Measurements from ENCODE around the gene ASCL5.

The ASCL5 gene

GRCh38 chr1:201146626-201147390, 19.8 kb upstream of the ASCL5 start:
- no peaks in the 10 kb centered on the region for H3K36me3 ChIP-seq (ENCODE audit: control insufficient read depth, insufficient read depth, low read length)
- H3K4me2 ChIP-seq (ENCODE audit: low read length): no peak overlapping the region
- TF ChIP-seq CTCF (IDR thresholded peaks at IDR 0.05): no peak
- no peaks in the 10 kb centered on the region for H3K9me3 ChIP-seq (ENCODE audit: control insufficient read depth, low read length)
- H3K79me2 ChIP-seq: no peaks in the 10 kb centered on the region
- H3K27me3 ChIP-seq (ENCODE audit: control insufficient read depth, insufficient read depth, low read length): no peaks in the 10 kb centered on the region
- H3K9ac ChIP-seq: no peak overlapping the region
- H2AFZ ChIP-seq: no peak overlapping the region
- H3K27ac ChIP-seq: no peak overlapping the region
- H3K4me3 ChIP-seq (ENCODE audit: low read depth, low read length): no peak overlapping the region
- H3K4me1 ChIP-seq: no peaks in the 10 kb centered on the region

- H3K4me1 ChIP-seq: no peaks in the 10 kb centered on the region
- H3K79me2 ChIP-seq: no peaks in the 10 kb centered on the region
- no peaks in the 10 kb centered on the region for H3K36me3 ChIP-seq (ENCODE audit: control insufficient read depth, insufficient read depth, low read length)
- no peak overlapping the region for H2AFZ ChIP-seq
- TF ChIP-seq CTCF (IDR thresholded peaks at IDR 0.05): no peak
- H3K27ac ChIP-seq: no peak overlapping the region
- H3K27me3 ChIP-seq (ENCODE audit: control insufficient read depth, insufficient read depth, low read length): no peaks in the 10 kb centered on the region
- H3K9me3 ChIP-seq (ENCODE audit: control insufficient read depth, low read length): no peaks in the 10 kb centered on the region
- no peak overlapping the region for H3K4me3 ChIP-seq (ENCODE audit: low read depth, low read length)
- H3K9ac ChIP-seq: no peak overlapping the region
- no peak overlapping the region for H3K4me2 ChIP-seq (ENCODE audit: low read length)
These were observed 18.8 kb upstream of the ASCL5 start for GRCh38 chr1:201145816-201146215.

GRCh38 chr1:201145132-201145531, 18.1 kb upstream of the ASCL5 start:
- Histone ChIP-seq H3K27me3 (ENCODE audit: control insufficient read depth, insufficient read depth, low read length) (no peaks in the 10 kb centered on the region), H3K4me1 (no peaks in the 10 kb centered on the region), H3K36me3 (ENCODE audit: control insufficient read depth, insufficient read depth, low read length) (no peaks in the 10 kb centered on the region), H3K4me3 (ENCODE audit: low read depth, low read length) (no peak overlapping the region), H3K4me2 (ENCODE audit: low read length) (no peak overlapping the region), H3K9me3 (ENCODE audit: control insufficient read depth, low read length) (no peaks in the 10 kb centered on the region), H3K79me2 (no peaks in the 10 kb centered on the region), H3K9ac (no peak overlapping the region), H3K27ac (no peak overlapping the region), H2AFZ (no peak overlapping the region)
- no peak for TF ChIP-seq CTCF (IDR thresholded peaks at IDR 0.05)

- H3K27ac ChIP-seq: no peak overlapping the region
- H3K79me2 ChIP-seq: no peaks in the 10 kb centered on the region
- no peak overlapping the region for H3K4me2 ChIP-seq (ENCODE audit: low read length)
- H2AFZ ChIP-seq: no peak overlapping the region
- no peak overlapping the region for H3K9ac ChIP-seq
- no peak for TF ChIP-seq CTCF (IDR thresholded peaks at IDR 0.05)
- H3K27me3 ChIP-seq (ENCODE audit: control insufficient read depth, insufficient read depth, low read length): no peaks in the 10 kb centered on the region
- no peaks in the 10 kb centered on the region for H3K9me3 ChIP-seq (ENCODE audit: control insufficient read depth, low read length)
- H3K36me3 ChIP-seq (ENCODE audit: control insufficient read depth, insufficient read depth, low read length): no peaks in the 10 kb centered on the region
- H3K4me1 ChIP-seq: no peaks in the 10 kb centered on the region
- no peak overlapping the region for H3K4me3 ChIP-seq (ENCODE audit: low read depth, low read length)
These were observed 17.7 kb upstream of the ASCL5 start for GRCh38 chr1:201144701-201145100.

All from parathyroid adenoma (tissue), 2 donors.